NCI-H2081 (cell line): Measurements from ENCODE around the gene ZAP70.
A peak's percentile ranks its signal among the peaks of the same experiment; 100 is the strongest.
"Not testable (repeated sequence)": the region's sequence is repeated elsewhere in the genome, so short reads cannot be mapped to it uniquely, and the experiment has no call there.

Experiments used
- DNase-seq, 2 experiments: peaks; one replicate each; lab custom pipeline; 2025; lab: John Stamatoyannopoulos, UW

The ZAP70 gene

DNA sequence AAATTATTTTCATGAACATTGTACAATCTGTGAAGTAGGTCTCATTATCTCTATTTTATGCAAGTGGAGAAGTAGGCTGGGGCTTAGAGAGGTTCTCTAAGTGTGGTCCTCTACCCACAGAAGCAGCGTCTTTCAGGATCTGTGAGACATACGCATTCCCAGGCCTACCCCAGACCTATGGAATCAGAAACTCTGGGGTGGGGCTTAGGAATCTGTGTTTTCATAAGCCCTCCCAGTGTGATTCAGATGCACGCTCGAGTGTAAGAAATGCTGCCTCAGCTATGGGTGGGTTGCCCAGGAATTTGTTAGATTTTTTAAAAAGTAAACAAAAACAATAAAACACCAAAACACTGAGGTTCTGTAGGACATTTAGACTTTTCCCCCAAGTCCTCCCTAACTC lies 14.8 kb upstream of the ZAP70 start:
- DNase-seq = no peak

DNA sequence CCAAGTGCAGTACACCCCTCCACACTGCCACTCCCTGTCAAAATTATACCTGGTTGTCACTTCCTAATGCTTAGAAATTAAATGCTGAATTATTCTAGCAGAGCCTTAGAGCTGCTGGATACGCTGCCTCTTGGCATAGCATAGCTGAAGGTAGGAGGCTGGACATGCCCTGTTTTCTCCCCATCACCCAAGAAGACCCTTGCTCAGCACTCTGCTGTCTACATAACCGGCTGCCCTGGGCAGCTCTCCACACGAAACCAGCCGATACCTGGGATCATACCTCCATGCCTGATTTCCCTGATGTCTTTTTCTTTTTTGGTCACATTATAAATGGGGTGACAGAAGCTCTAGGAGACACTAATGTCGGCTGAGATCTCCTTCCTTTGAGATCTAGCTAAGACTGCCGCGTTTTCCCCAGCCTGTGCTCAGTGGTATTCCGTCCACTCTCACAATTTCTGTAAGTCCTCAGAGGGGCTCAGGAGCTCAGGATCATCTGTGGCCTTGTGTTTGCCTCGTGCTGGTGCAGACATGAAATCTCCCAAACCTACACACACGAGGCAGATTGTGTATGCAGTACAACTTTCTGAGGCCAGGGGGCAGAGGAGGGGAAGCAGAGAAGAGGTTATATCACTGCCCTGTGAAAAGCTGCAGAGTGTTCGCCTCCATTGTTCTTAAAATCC lies 13.5 kb upstream of the ZAP70 start:
- peak; percentile 58 to 73 for DNase-seq

DNA sequence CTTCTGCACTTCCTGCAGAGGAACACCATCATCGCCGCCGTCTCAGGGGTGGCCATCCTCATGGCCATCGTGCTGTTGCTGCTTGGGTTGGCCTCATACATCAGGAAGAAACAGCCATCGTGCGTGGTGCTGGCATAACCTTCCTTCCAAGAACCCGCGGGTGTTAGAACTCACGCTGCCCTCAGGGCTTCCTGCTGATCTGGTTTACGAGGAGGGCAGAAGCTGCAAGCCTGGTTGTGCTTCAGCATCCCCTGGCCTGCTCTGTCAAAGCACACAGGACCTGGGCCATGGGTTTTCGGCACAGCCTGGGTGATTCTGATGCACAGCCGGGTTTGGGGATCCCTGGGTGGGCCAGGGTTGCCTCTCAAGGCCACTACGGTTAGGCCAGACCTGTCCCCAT lies 12.2 kb upstream of the ZAP70 start:
- DNase-seq = no peak

DNA sequence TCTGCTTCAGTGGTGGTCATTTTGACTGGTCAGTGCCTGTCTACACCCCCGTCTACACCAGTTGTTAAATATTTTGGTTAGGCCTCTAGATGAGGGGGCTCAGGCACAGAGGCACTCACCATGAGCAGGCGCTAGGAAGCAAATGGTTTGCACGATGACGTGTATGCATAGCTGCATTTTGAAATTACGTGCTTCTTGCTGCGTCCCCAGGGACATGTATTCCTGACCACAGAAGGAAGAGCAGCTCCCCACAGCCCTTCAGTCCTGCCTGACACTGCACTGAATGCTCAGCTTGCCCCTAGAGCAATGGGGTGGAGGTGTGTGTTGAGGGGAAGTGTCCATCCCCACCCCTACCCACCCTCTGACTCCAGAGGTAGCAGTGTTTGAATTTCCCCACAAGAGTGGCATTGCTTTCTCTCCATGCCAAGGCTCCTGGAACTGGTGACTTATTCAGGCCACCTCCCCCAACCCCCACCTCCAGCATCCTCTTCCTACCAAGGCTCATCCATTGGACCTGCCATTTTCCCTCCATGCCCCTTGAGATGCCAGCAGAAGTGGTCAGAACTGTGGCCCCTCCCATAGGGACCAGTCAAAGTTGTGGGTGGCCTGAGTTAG lies 11.4 kb upstream of the ZAP70 start:
- no peak for DNase-seq

DNA sequence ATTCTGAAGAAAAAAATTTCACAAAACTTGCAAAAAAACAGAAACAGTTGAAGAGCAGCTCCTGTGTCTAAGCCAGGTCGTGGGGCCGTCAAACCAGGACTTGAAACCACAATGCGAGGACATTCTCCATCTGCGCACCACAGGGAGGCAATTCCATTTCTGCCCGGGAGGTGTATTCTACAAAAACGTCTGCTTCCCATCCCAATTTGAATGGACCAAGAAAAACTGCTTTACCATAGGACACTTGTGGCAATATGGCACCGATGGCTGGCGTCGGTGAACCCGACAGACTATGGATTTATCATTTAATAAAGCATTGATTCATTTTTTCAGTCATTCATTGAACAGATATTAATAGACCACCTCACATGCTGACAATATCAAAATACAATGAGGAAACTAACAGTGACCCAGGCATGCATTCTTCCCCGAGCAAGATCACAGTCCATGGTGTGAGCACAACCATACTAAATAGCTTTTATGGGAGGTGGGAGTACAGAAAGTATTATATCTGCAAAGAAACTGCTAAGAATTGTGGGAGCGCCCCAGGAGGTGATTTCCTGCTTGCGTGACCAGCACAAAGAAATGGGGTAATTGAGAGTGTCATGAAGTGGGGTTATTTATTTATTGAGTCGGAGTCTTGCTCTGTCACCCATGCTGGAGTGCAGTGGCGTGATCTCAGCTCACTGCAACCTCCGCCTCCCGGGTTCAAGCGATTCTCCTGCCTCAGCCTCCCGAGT lies 10.5 kb upstream of the ZAP70 start:
- DNase-seq = no peak

DNA sequence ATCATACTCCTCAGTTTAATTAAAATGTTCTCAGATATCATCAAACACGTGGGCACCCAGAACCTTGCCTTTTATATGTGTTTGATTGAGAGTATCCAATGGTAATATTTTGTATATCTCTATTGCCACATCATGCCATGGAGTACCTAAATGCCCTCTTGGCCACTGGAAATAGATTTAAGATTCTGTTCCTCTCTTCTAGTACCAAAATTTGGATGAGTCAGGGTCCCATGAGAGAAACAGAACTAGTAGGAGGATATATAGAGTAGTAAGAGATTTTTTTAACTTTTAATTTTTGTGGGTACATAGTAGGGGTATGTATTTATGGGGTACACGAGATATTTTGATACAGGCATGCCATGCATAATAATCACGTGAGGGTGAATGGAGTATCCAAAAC lies 9.6 kb upstream of the ZAP70 start:
- DNase-seq = no peak

DNA sequence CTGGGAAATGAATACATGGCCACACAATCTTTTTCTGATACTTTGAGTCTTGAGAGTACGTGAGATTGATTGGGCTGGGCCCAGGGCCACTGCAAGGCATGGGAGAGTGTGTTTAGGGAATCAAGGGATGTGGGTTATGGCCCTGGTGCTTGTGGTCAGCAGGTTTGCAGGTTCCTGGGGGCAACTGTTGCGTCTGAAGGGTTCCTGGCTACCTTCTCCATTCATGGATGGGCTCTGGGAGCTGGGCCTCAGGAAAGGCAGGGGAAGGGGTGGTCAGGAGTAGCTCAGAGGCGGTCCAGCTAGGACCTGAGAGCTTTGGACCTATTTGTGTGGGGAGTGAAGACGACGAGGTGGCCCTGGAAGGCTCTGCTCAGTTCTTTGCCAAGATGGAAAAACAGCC lies 8.4 kb upstream of the ZAP70 start:
- DNase-seq = no peak

DNA sequence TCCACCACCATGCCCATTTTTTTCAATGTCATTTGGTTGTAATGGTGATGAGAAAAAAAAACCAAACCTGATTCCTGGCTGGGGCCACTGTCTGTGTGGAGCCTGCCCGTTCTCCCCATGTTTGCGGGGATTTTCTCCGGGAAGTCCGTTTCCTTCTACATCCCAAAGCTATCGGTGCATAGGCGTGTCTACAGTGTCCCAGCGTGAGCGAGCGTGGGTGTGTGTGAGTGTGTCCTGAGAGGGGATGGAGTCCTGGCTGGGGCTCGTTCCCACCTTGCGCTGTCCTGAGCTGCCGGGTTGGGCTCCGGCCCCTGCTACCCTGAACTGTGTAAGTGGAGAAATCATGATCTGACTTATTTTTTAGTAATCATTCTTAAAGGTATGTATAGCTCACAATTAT lies 7.3 kb upstream of the ZAP70 start:
- no peak for DNase-seq

DNA sequence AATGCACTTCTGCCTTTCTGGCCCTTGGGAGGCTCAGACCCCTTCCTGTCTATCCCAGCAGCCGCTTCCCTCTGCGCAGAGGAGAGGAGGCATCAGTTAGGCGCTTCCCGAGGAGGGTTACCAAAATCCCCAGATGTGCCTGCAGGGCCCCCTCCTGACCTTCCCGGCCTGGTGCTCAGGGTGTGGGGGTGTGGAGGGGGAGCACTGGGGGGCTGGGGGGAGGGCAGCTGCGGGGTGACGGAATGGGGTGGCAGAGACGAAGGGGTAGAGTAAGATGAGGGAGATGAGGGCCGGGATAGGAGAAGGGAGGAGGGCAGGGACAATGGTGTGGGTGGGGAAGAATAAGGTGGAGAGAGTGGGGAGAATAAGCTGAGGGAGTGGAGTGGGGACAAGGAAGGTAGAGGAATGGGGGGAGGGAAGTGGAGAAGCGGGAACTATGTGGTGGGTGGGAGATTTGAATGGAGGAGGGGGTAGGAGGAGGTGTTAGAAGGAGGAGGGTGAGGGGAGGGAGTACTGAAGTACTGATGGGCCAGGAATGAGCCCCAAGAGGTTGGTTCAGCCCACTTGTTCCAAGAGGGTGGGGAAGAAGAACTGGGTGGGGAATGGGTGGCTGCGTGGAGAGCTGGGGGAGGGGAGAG lies 6.5 kb upstream of the ZAP70 start:
- DNase-seq = no peak

DNA sequence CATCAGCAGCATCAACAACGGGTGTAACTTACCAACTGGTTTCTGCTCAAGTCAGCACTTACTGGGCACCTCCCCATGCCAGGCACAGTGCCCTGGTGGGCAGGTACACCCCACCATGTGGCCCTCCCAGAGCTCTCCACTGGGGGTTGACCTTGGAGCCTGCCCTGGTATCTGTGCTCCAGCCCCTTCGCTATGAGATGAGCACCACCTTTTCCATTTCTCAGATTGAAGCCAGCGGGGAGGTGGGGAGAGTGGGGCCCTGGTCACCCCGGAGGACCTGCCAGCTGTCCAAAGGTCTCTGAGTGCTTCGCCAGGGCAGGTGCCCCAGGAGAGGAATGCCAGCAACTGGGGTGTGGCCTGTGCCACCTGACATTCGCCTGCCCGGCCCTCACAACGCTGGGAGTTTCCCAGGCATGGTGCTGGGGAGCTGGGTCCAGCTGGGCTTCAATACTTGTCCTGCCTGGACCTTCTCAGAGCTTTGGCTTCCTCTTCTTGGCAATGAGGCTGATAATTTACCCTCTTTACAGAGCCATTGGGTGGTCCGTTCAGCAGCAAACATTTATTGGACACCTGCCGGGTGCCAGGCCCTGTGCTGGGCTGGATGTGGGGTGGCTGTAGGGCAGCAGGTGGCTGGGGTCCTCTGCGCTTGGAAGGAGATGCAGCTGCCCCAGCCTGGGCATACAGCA lies 5.9 kb upstream of the ZAP70 start:
- DNase-seq = no peak

DNA sequence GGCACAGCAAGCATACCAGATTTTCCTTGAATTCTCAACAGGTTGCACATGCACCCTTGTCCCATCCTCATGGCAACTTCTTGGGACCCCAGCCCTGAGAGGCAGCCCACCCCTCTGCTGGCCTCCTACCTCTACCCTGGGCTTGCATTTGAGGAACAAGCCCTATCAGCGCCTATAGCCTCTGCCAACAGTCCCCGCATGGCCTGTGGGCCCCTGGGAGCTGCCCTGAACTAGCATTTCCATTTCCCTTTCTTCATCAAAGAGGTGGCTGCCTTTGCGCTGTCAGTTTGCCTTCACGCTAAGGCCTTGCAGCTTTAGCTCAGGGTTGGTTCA lies 5.4 kb upstream of the ZAP70 start:
- no peak for DNase-seq

DNA sequence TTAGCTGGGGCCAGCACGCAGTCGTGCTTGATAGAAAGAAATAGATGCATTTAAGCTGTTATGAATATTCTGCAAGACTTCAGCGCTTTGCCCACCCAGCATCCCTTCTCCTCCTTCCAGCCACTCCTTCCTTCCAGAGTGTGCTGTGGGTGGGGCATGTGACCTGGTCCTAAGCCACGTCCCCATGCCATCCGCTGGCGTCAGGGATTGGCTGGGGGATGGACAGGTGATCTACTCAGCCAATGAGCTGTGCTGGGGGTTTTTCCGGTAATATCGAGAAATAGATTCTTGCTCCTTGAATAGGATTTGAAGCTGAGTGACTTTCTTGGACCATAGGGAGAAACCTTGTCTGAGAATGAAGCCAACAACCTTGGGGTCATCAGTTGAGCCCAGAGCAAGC lies 4.8 kb upstream of the ZAP70 start:
- no peak for DNase-seq

DNA sequence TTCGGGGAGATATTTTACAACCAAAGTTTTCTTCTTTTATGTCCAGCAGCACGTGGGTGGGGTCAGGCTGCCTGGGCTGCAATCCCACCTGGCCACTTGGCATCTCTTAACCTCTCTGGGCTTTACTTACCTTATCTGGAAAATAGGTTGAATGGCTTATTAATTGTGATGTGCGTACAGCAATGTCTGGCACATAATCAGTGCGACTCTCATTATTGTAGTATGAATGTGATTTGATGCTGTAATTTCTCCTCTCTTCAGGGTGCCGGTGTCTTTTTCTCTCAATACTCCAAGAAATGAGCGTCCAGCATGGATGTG lies 2.0 kb upstream of the ZAP70 start:
- DNase-seq = no peak

DNA sequence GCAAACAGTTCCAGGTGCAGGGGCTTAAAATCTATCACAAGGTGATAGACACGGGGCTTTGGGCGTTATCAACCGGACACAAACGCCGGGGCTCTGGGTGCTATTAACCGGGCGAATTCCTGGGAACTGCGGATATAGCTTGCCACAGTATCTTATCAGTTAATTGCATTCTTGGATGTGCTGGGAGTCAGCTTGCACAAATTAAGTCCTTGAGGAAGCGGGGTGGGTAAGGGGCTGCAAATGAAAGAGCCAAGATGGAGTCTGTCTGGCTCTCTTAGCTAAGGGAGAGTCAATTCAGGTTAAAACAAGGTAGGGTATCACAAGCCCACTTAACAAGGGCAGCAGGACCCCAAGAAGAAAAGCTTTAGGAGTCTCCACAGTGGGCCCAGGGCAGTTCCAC lies 1.2 kb upstream of the ZAP70 start:
- DNase-seq = not testable (repeated sequence)

DNA sequence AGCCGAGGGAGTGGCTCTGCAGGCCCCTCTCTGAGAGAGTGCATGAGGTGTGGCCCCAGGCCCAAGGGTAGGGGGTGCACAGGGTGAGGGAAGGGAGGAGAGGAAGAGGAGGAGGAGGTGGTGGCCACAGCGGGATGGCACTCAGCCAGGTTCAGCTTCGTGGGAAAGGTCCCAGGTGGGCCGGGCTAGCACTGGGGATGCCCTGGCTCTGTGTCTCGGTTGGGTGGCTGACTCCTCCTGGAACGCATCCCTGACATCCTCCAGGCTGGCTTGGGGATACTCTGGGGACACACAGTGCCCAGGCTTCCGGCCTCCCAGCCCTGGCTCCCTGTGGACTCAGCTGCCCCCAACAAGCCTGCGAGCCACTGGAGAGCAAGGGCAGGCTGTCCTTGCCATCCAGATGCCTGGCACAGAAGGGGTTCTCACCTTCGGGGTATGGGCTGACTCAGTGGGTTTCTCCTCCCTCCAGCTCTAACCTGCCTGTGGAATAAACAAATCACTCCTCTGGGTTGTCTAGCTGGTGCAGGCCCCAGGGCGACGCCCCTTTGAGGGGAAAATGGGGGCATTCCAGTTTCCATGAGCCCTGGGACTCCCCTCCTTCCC lies 582 bp upstream of the ZAP70 start:
- no peak for DNase-seq

DNA sequence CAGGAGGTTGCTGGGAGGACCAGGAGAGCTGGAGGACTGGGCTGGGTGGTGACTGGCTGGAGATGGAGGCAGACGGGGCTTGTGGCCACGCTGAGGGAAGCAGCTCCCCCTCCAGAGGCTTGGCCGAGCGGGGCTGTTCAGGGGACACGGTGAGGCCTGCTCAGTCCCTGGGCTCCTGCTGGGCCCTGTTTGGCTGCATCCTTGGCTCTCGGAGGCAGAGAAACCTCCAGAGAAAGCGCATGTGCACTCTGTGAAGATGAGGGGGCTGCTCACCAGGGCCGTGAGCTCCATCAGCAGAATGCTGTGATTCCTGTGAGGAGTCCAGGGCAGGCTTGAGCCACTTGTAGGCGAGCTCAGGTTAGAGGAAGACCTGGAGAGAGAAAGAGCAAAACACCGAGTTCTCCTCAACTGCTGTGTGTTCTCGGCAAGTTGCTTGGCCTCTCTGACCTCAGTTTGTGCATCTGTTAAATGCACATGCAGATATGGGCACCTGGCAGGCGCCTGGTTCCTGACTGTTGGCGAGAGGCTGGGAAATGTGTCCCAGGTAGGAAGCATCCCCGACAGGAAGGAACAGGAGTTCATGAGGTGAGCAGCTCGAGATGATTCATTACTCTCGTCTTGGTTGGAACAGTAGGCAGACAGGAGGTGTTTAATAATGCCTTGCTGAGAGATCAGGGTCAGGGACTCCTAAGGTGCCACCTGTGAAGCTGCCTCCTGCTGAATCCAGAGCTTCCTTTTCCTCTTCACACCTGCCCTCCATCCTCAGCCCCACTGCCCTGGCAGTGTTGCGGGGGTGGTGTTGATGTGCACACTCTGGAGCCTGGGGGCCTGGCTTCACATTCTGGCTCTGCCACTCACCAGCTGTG lies 941 bp downstream of the ZAP70 start:
- DNase-seq = peak in 1 of 2 experiments; percentile 10

DNA sequence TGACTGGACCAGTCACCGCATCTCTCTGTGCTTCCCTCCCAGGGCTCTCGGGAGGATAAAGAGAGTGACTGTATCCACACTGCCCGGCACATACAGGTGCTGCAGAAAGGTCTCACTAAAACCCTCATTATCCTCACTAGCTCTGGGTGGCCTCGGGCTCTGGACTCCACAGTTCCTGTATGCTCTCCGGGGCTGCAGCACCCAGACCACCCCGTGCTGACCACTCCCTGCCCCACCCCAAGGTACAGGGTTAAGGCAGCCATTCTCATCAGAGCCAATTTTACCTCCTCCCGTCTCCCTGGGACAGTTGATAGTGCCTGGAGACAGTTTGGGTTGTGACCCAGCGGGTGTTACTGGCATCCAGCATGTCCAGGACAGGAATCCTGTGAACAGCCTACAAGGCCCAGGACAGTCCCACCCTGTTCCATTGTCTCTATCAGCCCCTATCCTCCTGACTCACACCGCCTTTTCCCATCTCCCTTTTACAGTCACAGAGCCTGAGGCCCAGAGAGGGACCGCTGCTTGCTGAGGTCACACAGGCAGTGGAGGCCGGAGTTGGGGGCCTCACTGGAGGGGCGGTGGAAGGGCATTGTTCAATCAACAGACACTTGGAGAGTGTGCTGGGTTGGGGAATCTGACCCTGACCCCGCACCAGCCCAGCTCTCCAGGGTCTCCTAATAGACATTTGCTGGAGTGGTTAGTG lies 1.7 kb downstream of the ZAP70 start:
- DNase-seq = no peak

DNA sequence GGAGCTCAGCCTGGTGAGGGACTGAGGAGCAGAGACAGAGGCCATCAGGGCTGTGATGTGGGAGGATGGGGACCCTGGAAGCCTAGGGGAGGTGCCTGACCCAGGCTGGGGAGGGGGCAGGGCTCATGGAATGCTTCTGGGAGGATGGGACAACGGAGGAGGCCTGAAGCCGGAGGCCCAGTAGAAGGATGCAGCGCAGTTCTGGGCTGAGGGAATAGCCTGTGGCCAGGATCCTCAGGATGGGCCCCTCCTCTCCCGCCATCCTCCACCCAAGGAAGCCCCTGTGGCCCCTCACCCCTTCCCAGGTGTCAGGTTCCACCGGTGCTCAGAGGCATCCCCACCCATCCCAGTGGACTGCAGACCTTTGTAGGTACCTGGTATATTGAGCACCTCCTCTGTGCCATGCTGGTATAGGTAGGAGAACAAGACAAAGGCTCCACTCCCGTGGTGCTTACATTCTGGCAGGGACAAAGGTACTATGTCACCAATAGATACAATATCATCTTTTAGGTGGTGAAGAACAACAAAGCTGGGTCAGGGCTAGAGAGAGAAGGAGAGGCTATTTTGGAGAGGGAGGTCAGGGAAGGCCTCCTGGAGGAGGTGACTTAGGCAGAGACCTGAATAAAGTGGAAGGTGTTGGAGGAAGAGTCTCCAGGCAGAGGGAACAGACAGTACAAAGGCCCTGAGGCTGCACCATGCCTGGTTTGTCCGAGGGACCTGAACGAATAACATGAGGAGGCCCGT lies 2.7 kb downstream of the ZAP70 start:
- DNase-seq = no peak

DNA sequence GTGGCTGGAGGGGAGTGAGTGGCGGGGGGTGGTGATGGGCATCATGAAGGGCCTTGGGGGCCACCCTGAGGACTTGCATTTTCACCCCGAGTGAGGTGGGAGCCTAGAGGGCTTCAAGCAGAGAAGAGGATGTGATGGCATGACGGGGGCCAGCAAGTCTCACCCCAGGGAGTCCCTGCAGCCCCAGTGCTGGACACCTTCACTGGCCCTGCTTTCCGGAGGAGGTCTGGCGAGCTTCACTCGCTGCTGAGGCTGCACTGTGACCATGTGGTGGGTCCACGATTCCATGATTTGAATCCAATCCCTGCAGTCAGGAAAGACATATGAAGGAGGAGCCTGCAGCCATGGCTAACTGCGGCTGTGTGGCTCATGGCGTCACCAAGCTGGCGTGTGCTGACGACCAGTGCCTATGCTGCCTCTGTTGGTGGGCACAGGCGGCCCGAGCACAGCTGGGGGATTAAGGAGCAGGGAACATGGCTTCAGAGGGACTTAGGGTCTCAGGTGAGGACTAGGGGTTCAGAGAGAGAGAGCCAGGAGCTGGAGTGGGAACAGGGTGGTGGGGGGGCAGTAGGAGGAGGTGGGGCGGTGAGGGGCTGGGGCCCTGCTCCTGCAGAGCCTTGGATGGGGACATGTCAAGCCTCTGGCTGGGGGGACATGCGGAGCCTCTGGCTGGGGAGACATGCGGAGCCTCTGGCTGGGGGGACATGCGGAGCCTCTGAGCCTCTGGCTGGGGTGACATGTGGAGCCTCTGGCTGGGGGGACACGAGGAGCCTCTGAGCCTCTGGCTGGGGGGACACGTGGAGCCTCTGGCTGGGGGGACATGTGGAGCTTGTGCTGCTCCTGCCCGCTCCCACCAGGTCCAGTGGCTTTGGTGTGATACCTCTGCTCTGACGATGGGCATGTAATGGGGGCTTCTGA lies 3.6 kb downstream of the ZAP70 start:
- DNase-seq = no peak
